Activated CD4-positive, alpha-beta memory T cell treated with anti-CD3 and anti-CD28 coated beads for 36 hours (primary cell): ENCODE data around the gene NR4A1. TPM values are rescaled to one million over a fixed set of nuclear protein-coding genes. Genes with fewer than 3 reads are reported as not detected.

Experiments used
- CTCF ChIA-PET: fragments of 350-600 bp; sonication (Branson Sonifier 250); formaldehyde crosslinking; loops from one replicate; lab custom pipeline; 2021; ENCODE audit warnings: antibody characterized with exemption, inconsistent platforms; lab: Charles Lee
- POLR2A ChIA-PET: fragments of 350-600 bp; sonication (Branson Sonifier 250); formaldehyde crosslinking; loops from one replicate; lab custom pipeline; 2021; ENCODE audit warnings: antibody characterized with exemption; lab: Charles Lee
- DNase-seq: peaks from one replicate; pipeline ENCODE4 v3.0.0-alpha.2; 2020
- H3K27ac Mint-ChIP-seq: one replicate; pipeline ENCODE4 v1.8.0; 2021; ENCODE audit warnings: mixed read lengths
- H3K27me3 Mint-ChIP-seq: one replicate; pipeline ENCODE4 v1.8.0; 2021; ENCODE audit warnings: mixed read lengths
- H3K36me3 Mint-ChIP-seq: one replicate; pipeline ENCODE4 v1.8.0; 2021; ENCODE audit warnings: mixed read lengths
- H3K4me1 Mint-ChIP-seq: one replicate; pipeline ENCODE4 v1.8.0; 2021; ENCODE audit warnings: low read depth, mixed read lengths
- H3K4me3 Mint-ChIP-seq: one replicate; pipeline ENCODE4 v1.8.0; 2021; ENCODE audit warnings: mild to moderate bottlenecking, mixed read lengths
- H3K9me3 Mint-ChIP-seq: one replicate; pipeline ENCODE4 v1.8.0; 2021; ENCODE audit warnings: mixed read lengths
- intact Hi-C: fragments of 100-400 bp; cut with micrococcal nuclease; formaldehyde crosslinking; loops from one replicate; pipeline ENCODE4 v1.15.1; 2023
- total RNA-seq, 2 experiments: library from RNA; stranded (reverse); gene quantifications; one replicate each; pipeline ENCODE4 v1.2.3, GENCODE V29; 2021

Gene NR4A1
- total RNA-seq, 2 experiments from 2014 or later: 64.2 to 68.2 TPM

GRCh38 chr12:52020539-52021336 is 30.5 kb upstream of the NR4A1 start:
- Mint-ChIP-seq H3K4me3 (no peak overlapping the region), H3K9me3 (no peaks in the 10 kb centered on the region), H3K27me3 (no peaks in the 10 kb centered on the region), H3K4me1 (peaks cover 27% of the 10 kb centered on the region), H3K27ac (no peak overlapping the region), H3K36me3 (no peaks in the 10 kb centered on the region)
- peak; percentile 77 for DNase-seq
- ChIA-PET POLR2A (interaction anchor here (1.0 to 4.5 kb wide), 4 partner anchors 12 to 28 kb away, joined by 4 to 28 read pairs (median 4); partner anchors contain the start of gene TAMALIN), CTCF (interaction anchor here (0.6 to 15.9 kb wide), 21 partner anchors 9 to 861 kb away, joined by 3 to 438 read pairs (median 6); partner anchors contain the start of genes ANKRD33, ATG101, NR4A1 and SMIM41)
- intact Hi-C loops: loop anchor here (1.0 kb wide), 1 partner anchor 27 kb away; no protein-coding TSS in a partner anchor

GRCh38 chr12:52022841-52023181 is 28.4 kb upstream of the NR4A1 start:
- Mint-ChIP-seq H3K27ac (no peak overlapping the region), H3K36me3 (no peaks in the 10 kb centered on the region), H3K9me3 (no peaks in the 10 kb centered on the region), H3K27me3 (no peaks in the 10 kb centered on the region), H3K4me1 (peaks cover 32% of the 10 kb centered on the region), H3K4me3 (peak overlapping the region; percentile 79)
- ChIA-PET CTCF (interaction anchor here (0.7 to 15.9 kb wide), 24 partner anchors 10 to 978 kb away, joined by 3 to 438 read pairs (median 9); partner anchors contain the start of genes ATG101, NR4A1, SMIM41 and TAMALIN), POLR2A (interaction anchor here (1.0 to 4.5 kb wide), 5 partner anchors 10 to 47 kb away, joined by 3 to 28 read pairs (median 4); partner anchors contain the start of genes ATG101 and TAMALIN)
- intact Hi-C loops: loop anchor here (1.0 kb wide), 2 partner anchors 16 to 72 kb away; partner anchors contain the start of gene ACVR1B
- peak; percentile 57 for DNase-seq

- H3K9me3 Mint-ChIP-seq: no peaks in the 10 kb centered on the region
- H3K4me1 Mint-ChIP-seq: peaks cover 32% of the 10 kb centered on the region
- peak overlapping the region; percentile 79 for H3K4me3 Mint-ChIP-seq
- DNase-seq: peak; percentile 95
- no peaks in the 10 kb centered on the region for H3K36me3 Mint-ChIP-seq
- intact Hi-C loops: loop anchor here (1.0 kb wide), 2 partner anchors 16 to 72 kb away; partner anchors contain the start of gene ACVR1B
- ChIA-PET POLR2A (interaction anchor here (1.0 to 4.5 kb wide), 5 partner anchors 9 to 47 kb away, joined by 3 to 28 read pairs (median 4); partner anchors contain the start of genes ATG101 and TAMALIN), CTCF (interaction anchor here (0.7 to 15.9 kb wide), 30 partner anchors 9 to 978 kb away, joined by 3 to 438 read pairs (median 8); partner anchors contain the start of genes ATG101, NR4A1, SMIM41 and TAMALIN)
- H3K27me3 Mint-ChIP-seq: no peaks in the 10 kb centered on the region
- peak overlapping the region; percentile 91 for H3K27ac Mint-ChIP-seq
These were observed 27.9 kb upstream of the NR4A1 start for GRCh38 chr12:52023182-52023975.

GRCh38 chr12:52023976-52024688 is 27.1 kb upstream of the NR4A1 start:
- H3K36me3 Mint-ChIP-seq: no peaks in the 10 kb centered on the region
- DNase-seq: no peak
- H3K27me3 Mint-ChIP-seq: no peaks in the 10 kb centered on the region
- H3K4me3 Mint-ChIP-seq: peak overlapping the region; percentile 79
- peak overlapping the region; percentile 91 for H3K27ac Mint-ChIP-seq
- H3K4me1 Mint-ChIP-seq: peaks cover 32% of the 10 kb centered on the region
- intact Hi-C loops: loop anchor here (1.0 to 2.0 kb wide), 4 partner anchors 17 to 99 kb away; partner anchors contain the start of gene ACVR1B
- no peaks in the 10 kb centered on the region for H3K9me3 Mint-ChIP-seq
- POLR2A ChIA-PET: interaction anchor here (0.6 to 4.5 kb wide), 8 partner anchors 9 to 138 kb away, joined by 3 to 28 read pairs (median 8); partner anchors contain the start of genes ATG101, NR4A1 and TAMALIN
- CTCF ChIA-PET: interaction anchor here (0.7 to 15.9 kb wide), 29 partner anchors 8 to 1175 kb away, joined by 3 to 438 read pairs (median 10); partner anchors contain the start of genes ATG101, NR4A1, SMIM41 and TAMALIN

GRCh38 chr12:52024845-52025230 is 26.4 kb upstream of the NR4A1 start:
- intact Hi-C loops: loop anchor here (1.0 to 2.0 kb wide), 10 partner anchors 8 to 100 kb away; partner anchors contain the start of genes ATG101 and NR4A1
- POLR2A ChIA-PET: interaction anchor here (0.5 to 4.5 kb wide), 13 partner anchors 9 to 139 kb away, joined by 3 to 28 read pairs (median 4); partner anchors contain the start of genes ATG101, NR4A1 and TAMALIN
- CTCF ChIA-PET: interaction anchor here (0.6 to 15.9 kb wide), 42 partner anchors 8 to 1174 kb away, joined by 3 to 438 read pairs (median 7); partner anchors contain the start of genes ACVR1B, ATG101, NR4A1 and SMIM41
- Mint-ChIP-seq H3K9me3 (no peaks in the 10 kb centered on the region), H3K36me3 (no peaks in the 10 kb centered on the region), H3K27me3 (no peaks in the 10 kb centered on the region), H3K27ac (peak overlapping the region; percentile 91), H3K4me3 (peak overlapping the region; percentile 79), H3K4me1 (peaks cover 32% of the 10 kb centered on the region)
- peak; percentile 85 for DNase-seq

- Mint-ChIP-seq H3K27me3 (no peaks in the 10 kb centered on the region), H3K4me3 (peak overlapping the region; percentile 79), H3K36me3 (no peaks in the 10 kb centered on the region), H3K4me1 (peaks cover 20% of the 10 kb centered on the region), H3K9me3 (no peaks in the 10 kb centered on the region), H3K27ac (no peak overlapping the region)
- POLR2A ChIA-PET: interaction anchor here (0.7 to 2.4 kb wide), 4 partner anchors 25 to 92 kb away, joined by 3 to 18 read pairs (median 9); partner anchors contain the start of genes ATG101 and NR4A1
- no peak for DNase-seq
- intact Hi-C loops: no loop called here
- CTCF ChIA-PET: interaction anchor here (0.7 to 15.9 kb wide), 33 partner anchors 12 to 1599 kb away, joined by 3 to 438 read pairs (median 9); partner anchors contain the start of genes ACVR1B, ATG101, NR4A1 and SMIM41
These were observed 25.0 kb upstream of the NR4A1 start for GRCh38 chr12:52026263-52026662.

- Mint-ChIP-seq H3K36me3 (no peaks in the 10 kb centered on the region), H3K9me3 (no peaks in the 10 kb centered on the region), H3K27me3 (no peaks in the 10 kb centered on the region), H3K4me3 (no peak overlapping the region), H3K4me1 (peaks cover 20% of the 10 kb centered on the region), H3K27ac (no peak overlapping the region)
- ChIA-PET CTCF (interaction anchor here (0.6 to 15.9 kb wide), 10 partner anchors 14 to 181 kb away, joined by 3 to 438 read pairs (median 141); partner anchors contain the start of genes ATG101, NR4A1, SMIM41 and TAMALIN), POLR2A (no interaction called here)
- intact Hi-C loops: no loop called here
- DNase-seq: no peak
These were observed 24.0 kb upstream of the NR4A1 start for GRCh38 chr12:52027085-52027843.

- H3K36me3 Mint-ChIP-seq: no peaks in the 10 kb centered on the region
- no peak overlapping the region for H3K4me3 Mint-ChIP-seq
- POLR2A ChIA-PET: interaction anchor here (1.0 to 1.7 kb wide), 3 partner anchors 22 to 40 kb away, joined by 3 read pairs; partner anchors contain the start of genes ATG101, NR4A1 and TAMALIN
- intact Hi-C loops: no loop called here
- CTCF ChIA-PET: interaction anchor here (1.2 to 15.9 kb wide), 8 partner anchors 12 to 92 kb away, joined by 3 to 438 read pairs (median 134); partner anchors contain the start of genes ATG101, NR4A1 and SMIM41
- no peak for DNase-seq
- H3K27me3 Mint-ChIP-seq: no peaks in the 10 kb centered on the region
- no peaks in the 10 kb centered on the region for H3K9me3 Mint-ChIP-seq
- H3K4me1 Mint-ChIP-seq: peaks cover 34% of the 10 kb centered on the region
- H3K27ac Mint-ChIP-seq: no peak overlapping the region
These were observed 21.6 kb upstream of the NR4A1 start for GRCh38 chr12:52029685-52030084.

GRCh38 chr12:52032446-52032803 is 18.8 kb upstream of the NR4A1 start:
- H3K27me3 Mint-ChIP-seq: no peaks in the 10 kb centered on the region
- ChIA-PET CTCF (interaction anchor here (0.9 to 15.9 kb wide), 15 partner anchors 9 to 94 kb away, joined by 3 to 438 read pairs (median 6); partner anchors contain the start of genes ATG101, NR4A1 and SMIM41), POLR2A (interaction anchor here (0.5 to 1.4 kb wide), 7 partner anchors 9 to 809 kb away, joined by 3 to 10 read pairs (median 4); partner anchors contain the start of genes ATG101 and NR4A1)
- H3K4me1 Mint-ChIP-seq: peaks cover 35% of the 10 kb centered on the region
- peak overlapping the region; percentile 52 for H3K27ac Mint-ChIP-seq
- peak overlapping the region; percentile 71 for H3K4me3 Mint-ChIP-seq
- DNase-seq: peak; percentile 31
- H3K36me3 Mint-ChIP-seq: no peaks in the 10 kb centered on the region
- intact Hi-C loops: no loop called here
- H3K9me3 Mint-ChIP-seq: no peaks in the 10 kb centered on the region
